ENCODE measurements around the gene EMC9. TPM values are rescaled to one million over a fixed set of nuclear protein-coding genes. Genes with fewer than 3 reads are reported as not detected.

EMC9 gene
- total and polyA plus RNA-seq, 10 of the 15 experiments (the other 5 are each of a cell fraction or from before 2014, with no cell fraction given): 15.3 to 60.5 (median 30.3) TPM

- TF ChIP-seq MTA3 (IDR thresholded peaks at IDR 0.05; ENCODE audit: borderline replicate concordance, low read length) (no peak), RAD21 (IDR thresholded peaks at IDR 0.05; ENCODE audit: insufficient read depth, low read depth, low read length) (no peak), CREM (IDR thresholded peaks at IDR 0.05; ENCODE audit: low read depth) (peak; percentile 47), RBBP5 (conservative IDR thresholded peaks at IDR 0.05) (no peak), SP1 (IDR thresholded peaks at IDR 0.05; ENCODE audit: low read depth, low read length) (peak; percentile 94), BCLAF1 (IDR thresholded peaks at IDR 0.05) (no peak), EGR1 (IDR thresholded peaks at IDR 0.05; ENCODE audit: borderline replicate concordance in 1 of 2, low read depth in 2 of 2, low read length in 2 of 2) (peak in 1 of 2 experiments; percentile 81; a peak in 1 of 3 replicates), RUNX3 (IDR thresholded peaks at IDR 0.05; ENCODE audit: low read length) (peak; percentile 63), IRF4 (IDR thresholded peaks at IDR 0.05; ENCODE audit: low read depth, low read length) (no peak), BCL3 (IDR thresholded peaks at IDR 0.05; ENCODE audit: borderline replicate concordance, insufficient read depth, low read depth, low read length, poor library complexity, severe bottlenecking) (no peak), CBFB (IDR thresholded peaks at IDR 0.05; ENCODE audit: low read depth) (peak; percentile 48; the same call in 1 of the 2 replicates), FOS (IDR thresholded peaks at IDR 0.05; ENCODE audit: borderline replicate concordance, extremely low read depth, insufficient read length) (peak; percentile 60), IRF5 (IDR thresholded peaks at IDR 0.05; ENCODE audit: borderline replicate concordance) (no peak), HSF1 (IDR thresholded peaks at IDR 0.05; ENCODE audit: low read depth, low read length) (no peak), ETV6 (conservative IDR thresholded peaks at IDR 0.05 in 1 of 2, IDR thresholded peaks at IDR 0.05 in 1 of 2; ENCODE audit: borderline replicate concordance in 1 of 2, low read depth in 1 of 2) (no peak), ZNF687 (IDR thresholded peaks at IDR 0.05) (no peak), SMARCA5 (IDR thresholded peaks at IDR 0.05) (peak; percentile 84; the same call in 1 of the 2 replicates)
Observed at GRCh38 chr14:24141097-24141880, at the start of gene EMC9 (continued).
